ENCODE data around the gene MOB3A.

GRCh38 chr19:2064395-2064787 lies 31.7 kb downstream of the MOB3A start:
- no peak for TF ChIP-seq ZNF274 (IDR thresholded peaks at IDR 0.05; ENCODE audit: low read depth, low read length)
- no peak for TF ChIP-seq YY1 (IDR thresholded peaks at IDR 0.05; ENCODE audit: insufficient read depth, insufficient read length)
